GM23338 (cell line): Measurements from ENCODE around the gene VSIG8. TPM values are rescaled to one million over a fixed set of nuclear protein-coding genes. Genes with fewer than 3 reads are reported as not detected.

Source experiments
- ATAC-seq: fragments of 200-7000 bp; cut with Tn5 transposase; 3 replicates; pipeline ENCODE4 v1.9.1; 2020
- DNase-seq: peaks from one replicate; pipeline ENCODE4 v3.0.0-alpha.2; 2015; ENCODE audit warnings: low spot score
- H2AFZ ChIP-seq: fragments of 200-600 bp; sonication (generic); 2 replicates; pipeline ENCODE4 v1.8.0; 2016; ENCODE audit warnings: antibody characterized with exemption, mild to moderate bottlenecking, moderate library complexity
- H3F3A ChIP-seq: fragments of 200-600 bp; sonication (generic); replicated peaks from 2 replicates; pipeline ENCODE4 v1.8.0; 2017; ENCODE audit warnings: antibody characterized with exemption, mixed run types, low read depth
- H3K27ac ChIP-seq: fragments of 200-600 bp; sonication (generic); 2 replicates; pipeline ENCODE4 v1.6.1; 2016; ENCODE audit warnings: low read depth
- H3K27me3 ChIP-seq: fragments of 200-600 bp; sonication (generic); 2 replicates; pipeline ENCODE4 v1.8.0; 2016; ENCODE audit warnings: mild to moderate bottlenecking, mixed run types, moderate library complexity; ENCODE audit not compliant: insufficient read depth
- H3K36me3 ChIP-seq: fragments of 200-600 bp; sonication (generic); 2 replicates; pipeline ENCODE4 v1.8.0; 2016; ENCODE audit warnings: mild to moderate bottlenecking; ENCODE audit not compliant: insufficient read depth
- H3K4me1 ChIP-seq: fragments of 200-600 bp; sonication (generic); 2 replicates; pipeline ENCODE4 v1.8.0; 2016; ENCODE audit warnings: mild to moderate bottlenecking, moderate library complexity; ENCODE audit not compliant: insufficient read depth
- H3K4me2 ChIP-seq: fragments of 200-600 bp; sonication (generic); 2 replicates; pipeline ENCODE4 v1.7.1; 2017; ENCODE audit warnings: mixed run types
- H3K4me3 ChIP-seq: fragments of 200-600 bp; sonication (generic); 2 replicates; pipeline ENCODE4 v1.6.1; 2016; ENCODE audit warnings: mixed run types
- H3K79me2 ChIP-seq: fragments of 200-600 bp; sonication (generic); replicated peaks from 2 replicates; pipeline ENCODE4 v1.8.0; 2017; ENCODE audit warnings: mild to moderate bottlenecking; ENCODE audit not compliant: insufficient read depth
- H3K9me2 ChIP-seq: fragments of 200-600 bp; sonication (generic); 2 replicates; pipeline ENCODE4 v1.8.0; 2017; ENCODE audit not compliant: insufficient read depth
- H4K20me1 ChIP-seq: fragments of 200-600 bp; sonication (generic); replicated peaks from 2 replicates; pipeline ENCODE4 v1.8.0; 2017; ENCODE audit warnings: mild to moderate bottlenecking; ENCODE audit not compliant: insufficient read depth
- H3K27ac Mint-ChIP-seq: 2 replicates; pipeline ENCODE4 v1.8.0; 2020; ENCODE audit warnings: inconsistent platforms, mild to moderate bottlenecking, moderate library complexity, mixed read lengths
- H3K27me3 Mint-ChIP-seq: 3 replicates; pipeline ENCODE4 v1.8.0; 2022; ENCODE audit warnings: low read depth, mild to moderate bottlenecking, moderate library complexity, mixed read lengths, inconsistent platforms; ENCODE audit not compliant: insufficient read depth, poor library complexity
- H3K36me3 Mint-ChIP-seq: 3 replicates; pipeline ENCODE4 v1.8.0; 2021; ENCODE audit warnings: low read depth, mild to moderate bottlenecking, inconsistent platforms, moderate library complexity, mixed read lengths
- H3K4me1 Mint-ChIP-seq: 3 replicates; pipeline ENCODE4 v1.8.0; 2020; ENCODE audit warnings: mild to moderate bottlenecking, inconsistent platforms, mixed read lengths
- H3K4me3 Mint-ChIP-seq: 3 replicates; pipeline ENCODE4 v1.8.0; 2021; ENCODE audit warnings: moderate library complexity, mild to moderate bottlenecking, inconsistent platforms, mixed read lengths
- H3K9me3 Mint-ChIP-seq: 3 replicates; pipeline ENCODE4 v1.8.0; 2020; ENCODE audit warnings: moderate library complexity, mild to moderate bottlenecking, inconsistent platforms, mixed read lengths
- CTCF ChIP-seq, 2 experiments: fragments of 200-600 bp in 1 of 2; sonication (generic) in 1 of 2; conservative IDR thresholded peaks; 2 replicates each; pipeline versions ENCODE4 v1.5.1 to v1.6.1; 2016 to 2017; ENCODE audit warnings: antibody characterized with exemption in 2 of 2, low read depth in 2 of 2, mild to moderate bottlenecking in 2 of 2, moderate library complexity in 1 of 2
- ETS1 ChIP-seq: IDR thresholded peaks from 2 replicates; pipeline ENCODE4 v1.6.1; 2016; ENCODE audit warnings: antibody characterized with exemption
- EZH2phosphoT487 ChIP-seq: fragments of 200-600 bp; sonication (generic); IDR thresholded peaks from one replicate; pipeline ENCODE4 v1.8.1; 2018; ENCODE audit warnings: antibody characterized with exemption; ENCODE audit not compliant: unreplicated experiment
- NANOG ChIP-seq: IDR thresholded peaks from 2 replicates; pipeline ENCODE4 v1.6.1; 2016; ENCODE audit warnings: antibody characterized with exemption, borderline replicate concordance
- POLR2AphosphoS5 ChIP-seq: IDR thresholded peaks from 2 replicates; pipeline ENCODE4 v1.6.1; 2016; ENCODE audit warnings: antibody characterized with exemption, low read depth
- REST ChIP-seq: IDR thresholded peaks from one replicate; pipeline ENCODE4 v1.6.1; 2018; ENCODE audit warnings: antibody characterized with exemption; ENCODE audit not compliant: unreplicated experiment
- STAT1 ChIP-seq: IDR thresholded peaks from one replicate; pipeline ENCODE4 v1.6.1; 2016; ENCODE audit warnings: antibody characterized with exemption; ENCODE audit not compliant: unreplicated experiment
- ZNF114 ChIP-seq: fragments of 250-450 bp; sonication (Bioruptor Pico); IDR thresholded peaks from 2 replicates; pipeline ENCODE4 v1.5.0; 2020; ENCODE audit warnings: mild to moderate bottlenecking, moderate library complexity
- ZNF331 ChIP-seq: fragments of 250-450 bp; sonication (Bioruptor Pico); IDR thresholded peaks from 2 replicates; pipeline ENCODE4 v1.5.0; 2020; ENCODE audit warnings: low read depth, mild to moderate bottlenecking, moderate library complexity
- polyA plus RNA-seq: library from polyadenylated mRNA; unstranded; fragments of >200 nt; fragmentation: Nextera tagmentation; extraction: Ambion mirVana; gene quantifications from 2 replicates; pipeline ENCODE4 v1.2.1, GENCODE V29; 2016
- total RNA-seq: library from RNA; depleted of rRNA; stranded (reverse); fragments of >200 nt; shearing (Covaris generic); gene quantifications from 2 replicates; pipeline ENCODE4 v1.2.3, GENCODE V29; 2014

The VSIG8 gene
- total and polyA plus RNA-seq, 2 experiments from 2014 or later, result not detected

- H3K9me2 ChIP-seq, result no peaks in the 10 kb centered on the region; the same call in 1 of the 2 replicates
- Mint-ChIP-seq H3K36me3 (no peaks in the 10 kb centered on the region), H3K4me3 (no peak overlapping the region), H3K9me3 (no peaks in the 10 kb centered on the region), H3K27me3 (peaks cover 2% of the 10 kb centered on the region), H3K4me1 (no peaks in the 10 kb centered on the region; the same call in 2 of the 3 replicates), H3K27ac (no peak overlapping the region)
- no peak for DNase-seq
- H4K20me1 ChIP-seq, result no peaks in the 10 kb centered on the region
- ATAC-seq, result no peak
- H3K27ac ChIP-seq, result no peak overlapping the region
- H3K4me1 ChIP-seq, result no peaks in the 10 kb centered on the region
- H3K79me2 ChIP-seq, result no peaks in the 10 kb centered on the region
- TF ChIP-seq STAT1 (no peak), ZNF331 (no peak), EZH2phosphoT487 (no peak), NANOG (no peak), REST (no peak), ETS1 (no peak), CTCF (conservative IDR thresholded peaks at IDR 0.05; ENCODE audit: low read depth in 2 of 2) (no peak), POLR2AphosphoS5 (no peak), ZNF114 (no peak)
- no peak overlapping the region for H3K4me3 ChIP-seq
- H3K4me2 ChIP-seq, result no peak overlapping the region
- H3K27me3 ChIP-seq, result 0 out of 2 replicates have a peak, but pooled peaks cover under 1% of the 10 kb centered on the region
- no peaks in the 10 kb centered on the region for H3K36me3 ChIP-seq
- no peaks in the 10 kb centered on the region for H3F3A ChIP-seq
- H2AFZ ChIP-seq, result no peak overlapping the region
Measured at GRCh38 chr1:159847231-159847630, 15.2 kb downstream of the VSIG8 start.
